Measurements from ENCODE around the gene CCDC197.
A peak's percentile ranks its signal among the peaks of the same experiment; 100 is the strongest.

CCDC197 gene

DNA sequence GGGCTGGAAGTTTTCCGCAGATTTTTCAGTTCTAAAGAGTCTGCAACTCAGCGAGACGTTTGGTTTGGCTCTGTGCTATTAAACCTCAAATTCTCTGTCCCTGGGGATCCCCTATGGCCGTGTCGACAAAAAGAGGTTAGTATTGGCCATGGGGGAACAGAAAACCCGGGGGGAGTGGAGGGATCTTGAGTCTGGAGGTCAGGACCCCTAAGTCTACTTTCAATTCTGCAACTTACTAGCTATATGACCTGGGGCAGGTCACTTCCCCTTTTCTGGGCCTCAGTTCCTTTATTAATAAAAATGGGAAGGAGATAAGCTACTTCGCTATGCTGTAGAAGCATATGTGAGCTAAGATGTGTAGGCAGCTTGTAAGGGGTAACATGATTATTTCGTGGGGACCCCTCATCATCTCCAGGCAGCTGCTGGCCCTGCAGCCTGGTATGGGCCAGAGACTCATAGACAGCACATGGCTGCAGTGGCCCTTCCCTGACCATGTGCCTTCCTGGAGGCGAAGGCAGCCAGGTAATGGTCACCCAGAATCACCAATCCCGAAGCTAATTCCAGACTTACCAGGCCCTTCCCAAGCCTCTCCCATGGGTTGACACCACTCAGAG, 29.4 kb upstream of the CCDC197 start:
- TF ChIP-seq CTCF (conservative IDR thresholded peaks at IDR 0.05; ENCODE audit: control insufficient read depth, insufficient read depth, low read depth, low read length) = no peak
- no peak for DNase-seq (ENCODE audit: low read depth)
- no peak overlapping the region for H3K4me3 ChIP-seq (ENCODE audit: control insufficient read depth, low read depth, low read length)

DNA sequence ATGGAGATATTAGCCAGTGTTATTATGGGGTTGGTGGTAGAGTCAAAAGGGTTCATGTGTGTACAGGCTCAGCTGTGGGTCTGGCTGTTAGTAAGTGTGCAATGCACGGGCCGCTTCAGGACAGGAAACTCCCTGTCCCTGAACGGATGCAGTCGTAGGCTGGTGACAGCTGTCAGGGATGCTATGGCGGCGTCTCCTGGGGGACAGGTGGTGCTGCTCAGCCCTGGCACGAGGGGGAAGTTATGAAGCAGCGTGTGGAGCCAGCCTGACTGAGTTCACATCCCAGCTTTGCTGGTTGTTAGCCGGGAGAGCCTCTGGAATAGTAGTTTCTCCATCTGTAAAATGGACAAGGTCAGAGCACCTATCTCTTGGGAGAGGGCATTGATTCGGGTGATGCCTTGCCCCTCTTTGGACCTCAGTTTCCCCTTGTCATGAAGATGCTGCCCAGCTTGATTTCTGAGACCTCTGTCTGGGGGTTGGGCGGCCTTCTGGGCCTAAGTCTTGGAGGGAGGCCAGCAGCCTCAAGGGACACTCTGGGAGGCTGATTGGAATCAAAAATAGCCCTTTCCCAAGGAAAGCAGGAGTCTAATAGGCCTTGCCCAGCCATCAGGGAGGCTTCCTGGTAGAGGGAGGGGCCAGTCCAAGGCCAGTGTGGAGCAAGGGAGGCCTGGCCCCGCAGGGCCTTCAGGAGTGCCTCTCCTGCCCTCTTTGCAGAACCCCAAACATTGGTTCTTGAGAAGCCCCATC, 27.8 kb upstream of the CCDC197 start:
- H3K4me3 ChIP-seq (ENCODE audit: control insufficient read depth, low read depth, low read length) = no peak overlapping the region
- no peak for TF ChIP-seq CTCF (conservative IDR thresholded peaks at IDR 0.05; ENCODE audit: control insufficient read depth, insufficient read depth, low read depth, low read length)
- peak; percentile 4 for DNase-seq (ENCODE audit: low read depth)

DNA sequence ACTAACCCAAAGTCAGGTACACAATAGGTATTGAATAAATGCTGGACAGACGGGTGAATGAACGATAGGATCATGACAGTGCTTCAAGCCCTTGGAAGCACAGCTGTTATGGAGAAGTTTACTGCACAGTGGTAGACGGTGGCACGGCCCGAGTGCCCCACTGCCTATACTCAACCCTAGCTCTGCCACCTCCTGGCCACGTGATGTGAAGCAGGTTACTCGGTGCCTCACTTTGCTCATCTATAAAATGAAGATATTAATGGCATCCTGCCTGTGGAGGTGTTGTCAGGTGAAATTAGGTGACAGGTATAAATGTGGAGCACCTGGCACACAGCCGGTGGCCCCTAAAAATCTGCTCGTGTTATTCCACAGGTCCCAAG, 26.5 kb upstream of the CCDC197 start:
- DNase-seq (ENCODE audit: low read depth) = no peak
- peak; percentile 28 for TF ChIP-seq CTCF (conservative IDR thresholded peaks at IDR 0.05; ENCODE audit: control insufficient read depth, insufficient read depth, low read depth, low read length)
- no peak overlapping the region for H3K4me3 ChIP-seq (ENCODE audit: control insufficient read depth, low read depth, low read length)

GRCh38 chr14:93970965-93971634, 26.0 kb upstream of the CCDC197 start:
- no peak for TF ChIP-seq CTCF (conservative IDR thresholded peaks at IDR 0.05; ENCODE audit: control insufficient read depth, insufficient read depth, low read depth, low read length)
- no peak overlapping the region for H3K4me3 ChIP-seq (ENCODE audit: control insufficient read depth, low read depth, low read length)
- no peak for DNase-seq (ENCODE audit: low read depth)

DNA sequence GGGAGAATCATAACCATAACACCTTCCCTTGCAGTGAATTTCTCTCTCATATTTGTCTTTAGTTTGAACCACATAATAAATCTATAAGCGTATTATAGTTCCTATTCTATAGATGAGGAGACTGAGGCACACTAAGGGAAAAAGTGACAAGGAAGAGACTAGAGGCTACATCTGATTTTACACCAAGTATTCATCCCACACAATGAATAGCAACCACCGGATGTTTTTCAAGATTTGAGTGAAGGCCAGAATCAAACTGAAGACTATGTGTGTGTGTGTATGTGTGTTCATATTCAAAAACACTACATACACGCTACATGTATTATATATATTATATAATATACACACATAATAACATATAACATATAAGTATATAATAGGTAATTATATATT, 25.5 kb upstream of the CCDC197 start:
- TF ChIP-seq CTCF (conservative IDR thresholded peaks at IDR 0.05; ENCODE audit: control insufficient read depth, insufficient read depth, low read depth, low read length) = no peak
- no peak overlapping the region for H3K4me3 ChIP-seq (ENCODE audit: control insufficient read depth, low read depth, low read length)
- DNase-seq (ENCODE audit: low read depth) = no peak

DNA sequence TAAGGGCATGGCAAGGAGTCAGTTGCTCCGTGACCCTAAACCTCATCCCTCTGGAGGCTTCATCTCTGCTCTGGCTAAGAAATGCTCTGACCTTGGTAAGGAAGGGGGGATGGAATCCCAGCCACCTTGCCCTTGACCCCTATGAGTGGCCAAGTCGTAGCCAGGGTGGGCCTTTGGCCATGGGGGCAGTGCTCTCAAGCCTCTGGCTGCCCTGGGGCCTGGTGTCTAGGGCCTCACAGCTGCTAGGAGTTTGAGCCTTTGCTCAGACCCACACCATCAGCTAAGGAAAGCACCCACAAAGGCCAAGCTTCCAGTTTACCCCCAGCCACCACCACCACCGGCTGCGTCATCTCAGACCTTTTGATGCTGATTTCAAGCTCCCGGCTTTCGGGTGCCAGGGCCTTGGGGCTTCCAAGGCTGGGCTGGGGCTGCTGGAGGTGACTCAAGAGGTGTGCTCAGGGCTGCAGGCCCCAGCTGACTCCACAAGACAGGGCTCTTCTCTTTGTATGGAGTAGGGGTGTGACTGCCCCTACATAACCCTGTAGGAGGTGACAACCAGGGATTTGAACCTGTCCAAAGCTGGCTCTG, 24.4 kb upstream of the CCDC197 start:
- DNase-seq (ENCODE audit: low read depth) = no peak
- TF ChIP-seq CTCF (conservative IDR thresholded peaks at IDR 0.05; ENCODE audit: control insufficient read depth, insufficient read depth, low read depth, low read length) = no peak
- no peak overlapping the region for H3K4me3 ChIP-seq (ENCODE audit: control insufficient read depth, low read depth, low read length)

Measured in fibroblast of mammary gland (primary cell).